SK-N-SH treated with all-trans-retinoic acid at 6 μM for 48 hours (cell line): Measurements from ENCODE around the gene SEMA4D.

Experiments used
- ATAC-seq: fragments of 200-7000 bp; cut with Tn5 transposase; 3 replicates; pipeline ENCODE4 v1.9.1; 2020; ENCODE audit warnings: mild to moderate bottlenecking, moderate library complexity
- ARNTL ChIP-seq: fragments of 450-650 bp; formaldehyde crosslinking; IDR thresholded peaks from 2 replicates; pipeline ENCODE4 v1.5.0; 2020; ENCODE audit warnings: low read depth, mild to moderate bottlenecking, moderate library complexity, borderline replicate concordance
- CREB5 ChIP-seq: fragments of 250-450 bp; sonication (Bioruptor Pico); IDR thresholded peaks from 2 replicates; pipeline ENCODE4 v1.5.1; 2020; ENCODE audit warnings: low read depth, mild to moderate bottlenecking, moderate library complexity
- CSDC2 ChIP-seq: fragments of 250-450 bp; sonication (Bioruptor Pico); IDR thresholded peaks from 2 replicates; pipeline ENCODE4 v1.5.0; 2020; ENCODE audit warnings: mild to moderate bottlenecking, moderate library complexity
- CSRNP3 ChIP-seq: fragments of 250-450 bp; sonication (Bioruptor Pico); IDR thresholded peaks from 2 replicates; pipeline ENCODE4 v1.5.1; 2021; ENCODE audit warnings: mild to moderate bottlenecking, moderate library complexity
- ESRRG ChIP-seq: fragments of 250-450 bp; sonication (Bioruptor Pico); IDR thresholded peaks from 2 replicates; pipeline ENCODE4 v1.6.1; 2021; ENCODE audit warnings: mild to moderate bottlenecking
- GLIS3 ChIP-seq: fragments of 250-450 bp; sonication (Bioruptor Pico); IDR thresholded peaks from 2 replicates; pipeline ENCODE4 v1.5.0; 2020; ENCODE audit warnings: mild to moderate bottlenecking, moderate library complexity
- ISL1 ChIP-seq: fragments of 250-450 bp; sonication (Bioruptor Pico); IDR thresholded peaks from 2 replicates; pipeline ENCODE4 v2.1.2; 2022; ENCODE audit warnings: mild to moderate bottlenecking, moderate library complexity
- OSR1 ChIP-seq: fragments of 250-450 bp; sonication (Bioruptor Pico); IDR thresholded peaks from 2 replicates; pipeline ENCODE4 v1.8.0; 2022; ENCODE audit warnings: moderate library complexity, mild to moderate bottlenecking, inconsistent platforms
- PPARA ChIP-seq: fragments of 250-450 bp; sonication (Bioruptor Pico); IDR thresholded peaks from 2 replicates; pipeline ENCODE4 v1.5.0; 2020; ENCODE audit warnings: mild to moderate bottlenecking, borderline replicate concordance
- RARB ChIP-seq: fragments of 250-450 bp; sonication (Bioruptor Pico); IDR thresholded peaks from 2 replicates; pipeline ENCODE4 v1.8.0; 2021; ENCODE audit warnings: mild to moderate bottlenecking, moderate library complexity
- TCF4 ChIP-seq: fragments of 250-450 bp; sonication (Bioruptor Pico); IDR thresholded peaks from 2 replicates; pipeline ENCODE4 v1.8.0; 2021; ENCODE audit warnings: mild to moderate bottlenecking, moderate library complexity, borderline replicate concordance
- TOX ChIP-seq: fragments of 250-450 bp; sonication (Bioruptor Pico); IDR thresholded peaks from 2 replicates; pipeline ENCODE4 v1.8.0; 2021; ENCODE audit warnings: mild to moderate bottlenecking, moderate library complexity, borderline replicate concordance
- ZFP3 ChIP-seq: fragments of 250-450 bp; sonication (Bioruptor Pico); IDR thresholded peaks from 2 replicates; pipeline ENCODE4 v1.5.0; 2020; ENCODE audit warnings: mild to moderate bottlenecking, moderate library complexity
- ZFP30 ChIP-seq: fragments of 450-650 bp; formaldehyde crosslinking; IDR thresholded peaks from 2 replicates; pipeline ENCODE4 v1.5.0; 2022; ENCODE audit warnings: mild to moderate bottlenecking, moderate library complexity
- ZNF565 ChIP-seq: fragments of 450-650 bp; formaldehyde crosslinking; conservative IDR thresholded peaks from 2 replicates; pipeline ENCODE4 v1.5.0; 2020; ENCODE audit warnings: low read depth, mild to moderate bottlenecking, moderate library complexity
- ZNF70 ChIP-seq: fragments of 450-650 bp; formaldehyde crosslinking; IDR thresholded peaks from 2 replicates; pipeline ENCODE4 v1.5.0; 2020; ENCODE audit warnings: mild to moderate bottlenecking, moderate library complexity
- ZNF8 ChIP-seq: fragments of 450-650 bp; formaldehyde crosslinking; IDR thresholded peaks from 2 replicates; pipeline ENCODE4 v1.5.0; 2020; ENCODE audit warnings: mild to moderate bottlenecking, moderate library complexity
- TF ChIP-seq, protein P1 (sequence below): fragments of 250-450 bp; sonication (Bioruptor Pico); IDR thresholded peaks from 2 replicates; pipeline ENCODE4 v1.8.0; 2021; ENCODE audit warnings: low read depth, mild to moderate bottlenecking, moderate library complexity, borderline replicate concordance
- TF ChIP-seq, protein P2 (sequence below): fragments of 250-450 bp; sonication (Bioruptor Pico); IDR thresholded peaks from 2 replicates; pipeline ENCODE4 v1.5.0; 2020; ENCODE audit warnings: mild to moderate bottlenecking, moderate library complexity

SEMA4D gene

GRCh38 chr9:89465001-89465451 lies 32.9 kb downstream of the SEMA4D start:
- TF ChIP-seq CSRNP3 (CRISPR knock-in tag) (no peak), TOX (no peak)
- ATAC-seq = no peak

DNA sequence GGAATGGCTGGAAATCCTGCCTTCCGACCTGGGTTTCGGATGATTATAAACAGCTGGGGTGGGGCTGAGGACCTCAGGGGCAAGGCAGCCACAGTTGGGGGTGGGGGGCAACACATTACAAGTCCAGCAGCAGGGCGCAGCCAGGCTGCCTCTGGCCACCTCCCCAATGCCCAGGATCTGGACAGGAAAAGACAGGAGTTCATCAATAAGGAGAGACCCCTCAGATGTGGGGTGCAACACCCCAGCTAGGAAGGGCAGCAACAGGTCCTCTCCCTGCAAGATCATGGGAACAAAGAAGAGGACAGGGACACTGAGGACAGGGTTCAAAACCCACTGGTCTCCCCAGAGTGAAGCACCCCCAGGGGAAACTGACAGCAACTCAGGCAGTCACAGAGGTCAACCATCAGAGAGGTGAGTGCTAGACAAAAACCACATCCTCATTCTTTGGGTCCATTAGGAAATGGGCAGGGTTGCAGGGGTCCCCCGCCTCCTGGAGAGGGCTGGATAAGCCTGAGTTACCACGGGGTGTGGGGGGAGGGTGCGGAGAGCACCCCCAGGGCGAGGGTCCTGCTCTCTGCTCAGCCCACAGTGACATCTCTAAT lies 33.5 kb downstream of the SEMA4D start:
- TF ChIP-seq CSRNP3 (CRISPR knock-in tag) (no peak), ESRRG (CRISPR knock-in tag) (no peak), RARB (no peak)
- ATAC-seq = no peak

GRCh38 chr9:89462817-89463683 lies 34.9 kb downstream of the SEMA4D start:
- no peak for ATAC-seq
- TF ChIP-seq PPARA = no peak
- TF ChIP-seq RARB = no peak
- no peak for TF ChIP-seq CSRNP3 (CRISPR knock-in tag)
- no peak for TF ChIP-seq CSDC2 (CRISPR knock-in tag)
- TF ChIP-seq, protein P1, sequence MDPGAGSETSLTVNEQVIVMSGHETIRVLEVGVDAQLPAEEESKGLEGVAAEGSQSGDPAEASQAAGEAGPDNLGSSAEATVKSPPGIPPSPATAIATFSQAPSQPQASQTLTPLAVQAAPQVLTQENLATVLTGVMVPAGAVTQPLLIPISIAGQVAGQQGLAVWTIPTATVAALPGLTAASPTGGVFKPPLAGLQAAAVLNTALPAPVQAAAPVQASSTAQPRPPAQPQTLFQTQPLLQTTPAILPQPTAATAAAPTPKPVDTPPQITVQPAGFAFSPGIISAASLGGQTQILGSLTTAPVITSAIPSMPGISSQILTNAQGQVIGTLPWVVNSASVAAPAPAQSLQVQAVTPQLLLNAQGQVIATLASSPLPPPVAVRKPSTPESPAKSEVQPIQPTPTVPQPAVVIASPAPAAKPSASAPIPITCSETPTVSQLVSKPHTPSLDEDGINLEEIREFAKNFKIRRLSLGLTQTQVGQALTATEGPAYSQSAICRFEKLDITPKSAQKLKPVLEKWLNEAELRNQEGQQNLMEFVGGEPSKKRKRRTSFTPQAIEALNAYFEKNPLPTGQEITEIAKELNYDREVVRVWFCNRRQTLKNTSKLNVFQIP (CRISPR knock-in tag) = no peak
- TF ChIP-seq OSR1 (CRISPR knock-in tag) = no peak
- TF ChIP-seq ARNTL (CRISPR knock-in tag) = no peak
- no peak for TF ChIP-seq GLIS3 (CRISPR knock-in tag)
- TF ChIP-seq ZNF8 (CRISPR knock-in tag) = no peak
- TF ChIP-seq CREB5 (CRISPR knock-in tag) = no peak

- ATAC-seq = no peak
- TF ChIP-seq ZNF70 (no peak), ZFP30 (CRISPR knock-in tag) (no peak), PPARA (no peak), ZNF565 (CRISPR knock-in tag) (no peak), CSDC2 (CRISPR knock-in tag) (no peak), TOX (no peak), RARB (no peak), ISL1 (CRISPR knock-in tag) (no peak), ZFP3 (CRISPR knock-in tag) (no peak), GLIS3 (CRISPR knock-in tag) (no peak), TCF4 (no peak), ARNTL (CRISPR knock-in tag) (no peak), ZNF8 (CRISPR knock-in tag) (no peak)
- TF ChIP-seq, protein P1 (CRISPR knock-in tag) = no peak
- TF ChIP-seq, protein P2, sequence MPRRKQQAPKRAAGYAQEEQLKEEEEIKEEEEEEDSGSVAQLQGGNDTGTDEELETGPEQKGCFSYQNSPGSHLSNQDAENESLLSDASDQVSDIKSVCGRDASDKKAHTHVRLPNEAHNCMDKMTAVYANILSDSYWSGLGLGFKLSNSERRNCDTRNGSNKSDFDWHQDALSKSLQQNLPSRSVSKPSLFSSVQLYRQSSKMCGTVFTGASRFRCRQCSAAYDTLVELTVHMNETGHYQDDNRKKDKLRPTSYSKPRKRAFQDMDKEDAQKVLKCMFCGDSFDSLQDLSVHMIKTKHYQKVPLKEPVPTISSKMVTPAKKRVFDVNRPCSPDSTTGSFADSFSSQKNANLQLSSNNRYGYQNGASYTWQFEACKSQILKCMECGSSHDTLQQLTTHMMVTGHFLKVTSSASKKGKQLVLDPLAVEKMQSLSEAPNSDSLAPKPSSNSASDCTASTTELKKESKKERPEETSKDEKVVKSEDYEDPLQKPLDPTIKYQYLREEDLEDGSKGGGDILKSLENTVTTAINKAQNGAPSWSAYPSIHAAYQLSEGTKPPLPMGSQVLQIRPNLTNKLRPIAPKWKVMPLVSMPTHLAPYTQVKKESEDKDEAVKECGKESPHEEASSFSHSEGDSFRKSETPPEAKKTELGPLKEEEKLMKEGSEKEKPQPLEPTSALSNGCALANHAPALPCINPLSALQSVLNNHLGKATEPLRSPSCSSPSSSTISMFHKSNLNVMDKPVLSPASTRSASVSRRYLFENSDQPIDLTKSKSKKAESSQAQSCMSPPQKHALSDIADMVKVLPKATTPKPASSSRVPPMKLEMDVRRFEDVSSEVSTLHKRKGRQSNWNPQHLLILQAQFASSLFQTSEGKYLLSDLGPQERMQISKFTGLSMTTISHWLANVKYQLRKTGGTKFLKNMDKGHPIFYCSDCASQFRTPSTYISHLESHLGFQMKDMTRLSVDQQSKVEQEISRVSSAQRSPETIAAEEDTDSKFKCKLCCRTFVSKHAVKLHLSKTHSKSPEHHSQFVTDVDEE (CRISPR knock-in tag) = no peak
Measured at GRCh38 chr9:89462199-89462598, 35.7 kb downstream of the SEMA4D start.
